ENCODE measurements around the gene DOCK9. TPM values are rescaled to one million over a fixed set of nuclear protein-coding genes. Genes with fewer than 3 reads are reported as not detected.

Gene DOCK9
- total and polyA plus RNA-seq, 8 donors: 98.3 to 158 (median 109) TPM

DNA sequence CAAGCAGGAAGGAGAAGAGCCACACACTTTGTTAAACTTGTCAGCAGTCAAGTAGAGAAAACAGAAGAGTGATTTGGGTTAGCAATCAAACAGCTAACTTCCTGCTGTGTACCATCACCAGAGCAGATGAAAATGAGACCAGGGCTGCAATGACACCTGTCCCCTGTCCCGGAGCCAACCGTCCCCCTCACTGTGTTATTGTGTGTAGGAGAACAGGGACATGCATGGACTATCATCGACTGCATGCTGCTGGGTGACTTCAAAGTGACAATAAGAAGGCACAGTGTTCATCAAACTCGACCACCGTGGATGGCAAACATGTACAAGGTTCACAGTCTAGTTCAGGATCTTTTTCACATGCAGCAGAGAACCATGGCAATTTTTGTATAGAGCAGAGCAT, 131.3 kb downstream of the DOCK9 start:
- ATAC-seq (no peak), DNase-seq (no peak)
- Histone ChIP-seq H3K4me1 (no peaks in the 10 kb centered on the region), H3K27me3 (no peaks in the 10 kb centered on the region), H3K4me3 (no peak overlapping the region), H3K9me3 (no peaks in the 10 kb centered on the region), H3K36me3 (peaks cover 0 to 49% of the 10 kb centered on the region in 2 donors), H3K27ac (no peak overlapping the region)
- intact Hi-C loops (cut with DNase I): no loop called here
- TF ChIP-seq, protein P1, sequence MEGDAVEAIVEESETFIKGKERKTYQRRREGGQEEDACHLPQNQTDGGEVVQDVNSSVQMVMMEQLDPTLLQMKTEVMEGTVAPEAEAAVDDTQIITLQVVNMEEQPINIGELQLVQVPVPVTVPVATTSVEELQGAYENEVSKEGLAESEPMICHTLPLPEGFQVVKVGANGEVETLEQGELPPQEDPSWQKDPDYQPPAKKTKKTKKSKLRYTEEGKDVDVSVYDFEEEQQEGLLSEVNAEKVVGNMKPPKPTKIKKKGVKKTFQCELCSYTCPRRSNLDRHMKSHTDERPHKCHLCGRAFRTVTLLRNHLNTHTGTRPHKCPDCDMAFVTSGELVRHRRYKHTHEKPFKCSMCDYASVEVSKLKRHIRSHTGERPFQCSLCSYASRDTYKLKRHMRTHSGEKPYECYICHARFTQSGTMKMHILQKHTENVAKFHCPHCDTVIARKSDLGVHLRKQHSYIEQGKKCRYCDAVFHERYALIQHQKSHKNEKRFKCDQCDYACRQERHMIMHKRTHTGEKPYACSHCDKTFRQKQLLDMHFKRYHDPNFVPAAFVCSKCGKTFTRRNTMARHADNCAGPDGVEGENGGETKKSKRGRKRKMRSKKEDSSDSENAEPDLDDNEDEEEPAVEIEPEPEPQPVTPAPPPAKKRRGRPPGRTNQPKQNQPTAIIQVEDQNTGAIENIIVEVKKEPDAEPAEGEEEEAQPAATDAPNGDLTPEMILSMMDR (IDR thresholded peaks at IDR 0.05): no peak

DNA sequence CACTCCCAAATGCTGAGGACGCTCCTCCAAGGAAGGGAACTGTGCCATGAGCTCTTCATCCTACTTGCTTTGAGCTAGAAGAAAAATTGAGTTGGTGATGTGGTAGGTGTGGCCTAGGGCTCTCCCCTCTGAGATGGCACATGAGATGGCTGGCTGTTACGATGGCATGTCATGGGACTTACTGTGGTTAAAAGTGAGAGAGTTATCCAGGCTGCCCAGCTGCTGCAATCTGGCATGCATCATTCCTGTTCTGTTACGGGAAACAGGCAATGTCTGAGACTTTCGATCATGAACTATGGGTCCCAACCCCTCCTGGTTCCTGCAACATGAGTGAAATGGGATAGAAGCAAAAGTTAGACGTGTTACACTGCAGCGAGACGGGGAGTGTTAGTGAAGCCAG, 132.1 kb downstream of the DOCK9 start:
- Histone ChIP-seq H3K36me3 (peaks cover 0 to 44% of the 10 kb centered on the region in 2 donors), H3K4me1 (no peaks in the 10 kb centered on the region), H3K27ac (no peak overlapping the region), H3K4me3 (no peak overlapping the region), H3K9me3 (no peaks in the 10 kb centered on the region), H3K27me3 (no peaks in the 10 kb centered on the region)
- ATAC-seq (no peak), DNase-seq (no peak)
- TF ChIP-seq, protein P1 (IDR thresholded peaks at IDR 0.05): no peak
- intact Hi-C loops (cut with DNase I): no loop called here

DNA sequence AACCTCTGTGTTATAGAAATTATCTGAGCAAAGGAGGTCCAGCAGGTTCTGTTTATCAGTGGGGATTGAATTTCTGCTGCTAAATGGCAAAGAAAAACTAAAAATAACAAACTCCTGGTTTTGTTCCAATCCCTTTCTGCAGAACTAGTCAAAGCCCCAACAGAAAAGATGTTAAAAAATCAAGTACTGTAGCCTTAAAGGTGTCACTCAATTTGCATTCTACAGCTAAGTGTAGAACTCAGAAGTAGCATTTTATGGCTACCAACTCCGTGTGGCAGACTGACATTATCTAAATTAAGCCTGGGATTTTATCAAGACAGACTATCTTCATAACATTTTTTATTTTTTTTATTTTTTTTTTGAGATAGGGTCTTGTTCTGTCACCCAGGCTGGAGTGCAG, 133.8 kb downstream of the DOCK9 start:
- ATAC-seq: no peak
- TF ChIP-seq, protein P1 (IDR thresholded peaks at IDR 0.05): no peak
- Histone ChIP-seq H3K4me1 (peaks cover 0 to 7% of the 10 kb centered on the region in 2 donors), H3K4me3 (no peak overlapping the region), H3K9me3 (no peaks in the 10 kb centered on the region), H3K27ac (no peak overlapping the region), H3K36me3 (peaks cover 0 to 44% of the 10 kb centered on the region in 2 donors), H3K27me3 (no peaks in the 10 kb centered on the region)
- intact Hi-C loops (cut with DNase I): no loop called here
- DNase-seq: no peak

DNA sequence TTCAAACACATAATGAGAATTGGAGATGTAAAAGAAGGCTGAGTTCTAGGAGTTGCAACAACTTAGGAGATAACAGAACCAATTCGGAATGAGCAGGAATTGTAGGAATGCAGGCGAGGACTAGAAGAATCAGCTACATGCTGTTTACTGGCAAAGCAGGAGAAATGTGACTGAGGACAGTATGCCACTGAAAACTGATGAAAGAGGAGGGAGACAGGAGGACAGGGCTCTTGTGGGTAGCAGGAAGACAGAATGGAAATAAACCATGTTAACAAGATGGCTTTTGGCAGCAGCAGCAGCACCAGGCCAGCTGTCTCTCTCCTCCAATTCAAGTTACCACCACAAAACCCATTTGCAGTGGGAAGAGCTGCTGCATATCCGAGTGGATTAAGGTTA, 134.4 kb downstream of the DOCK9 start:
- intact Hi-C loops (cut with DNase I): no loop called here
- Histone ChIP-seq H3K4me1 (peaks cover 0 to 7% of the 10 kb centered on the region in 2 donors), H3K9me3 (no peaks in the 10 kb centered on the region), H3K27me3 (no peaks in the 10 kb centered on the region), H3K27ac (no peak overlapping the region), H3K36me3 (peaks cover 0 to 40% of the 10 kb centered on the region in 2 donors), H3K4me3 (no peak overlapping the region)
- TF ChIP-seq, protein P1 (IDR thresholded peaks at IDR 0.05): no peak
- DNase-seq (no peak), ATAC-seq (no peak)

DNA sequence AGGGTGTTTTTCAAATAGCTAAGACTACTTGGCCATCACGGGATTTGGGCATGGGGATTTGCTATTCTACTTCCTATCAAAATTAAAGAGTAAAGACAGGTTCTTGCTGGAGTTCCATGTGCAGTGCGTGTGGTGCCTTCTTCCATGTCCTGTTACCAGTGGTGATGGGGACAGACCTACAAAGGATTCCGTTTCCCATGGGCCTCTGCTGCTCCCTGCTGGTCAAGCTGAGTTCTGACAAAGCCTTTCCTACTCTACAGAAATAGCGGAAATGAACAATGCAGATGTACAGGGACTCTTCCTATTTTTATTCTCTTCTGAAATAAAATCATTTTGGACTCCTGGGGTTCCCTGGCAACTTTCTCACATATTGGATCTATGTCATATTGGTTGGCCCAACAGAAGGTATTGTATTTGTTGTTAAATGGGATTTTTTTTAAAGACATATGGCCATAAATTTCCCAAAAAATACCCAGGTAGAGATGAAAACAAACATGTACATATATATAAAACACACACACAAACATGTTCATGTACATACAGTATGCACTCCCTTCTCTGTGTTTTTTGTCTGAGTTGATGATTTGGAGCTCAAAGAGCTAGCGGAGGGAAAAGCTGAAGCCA, 134.9 kb downstream of the DOCK9 start:
- Histone ChIP-seq H3K27me3 (no peaks in the 10 kb centered on the region), H3K9me3 (no peaks in the 10 kb centered on the region), H3K36me3 (peaks cover 0 to 36% of the 10 kb centered on the region in 2 donors), H3K27ac (no peak overlapping the region), H3K4me3 (no peak overlapping the region), H3K4me1 (peaks cover 0 to 7% of the 10 kb centered on the region in 2 donors)
- intact Hi-C loops (cut with DNase I): no loop called here
- TF ChIP-seq, protein P1 (IDR thresholded peaks at IDR 0.05): peak; percentile 76 to 79
- ATAC-seq (peak; percentile 85), DNase-seq (peak in 3 of 4 donors; percentile 67 to 86 (median 70))
